LNCAP (cell line): Measurements from ENCODE around the gene PREP.

Experiments used
- CTCF ChIP-seq: fragments of 450-650 bp; IDR thresholded peaks from 2 replicates; pipeline ENCODE4 v1.5.1; 2017; ENCODE audit warnings: mild to moderate bottlenecking

The PREP gene

GRCh38 chr6:105359419-105360370, 43.2 kb downstream of the PREP start:
- TF ChIP-seq CTCF = no peak

DNA sequence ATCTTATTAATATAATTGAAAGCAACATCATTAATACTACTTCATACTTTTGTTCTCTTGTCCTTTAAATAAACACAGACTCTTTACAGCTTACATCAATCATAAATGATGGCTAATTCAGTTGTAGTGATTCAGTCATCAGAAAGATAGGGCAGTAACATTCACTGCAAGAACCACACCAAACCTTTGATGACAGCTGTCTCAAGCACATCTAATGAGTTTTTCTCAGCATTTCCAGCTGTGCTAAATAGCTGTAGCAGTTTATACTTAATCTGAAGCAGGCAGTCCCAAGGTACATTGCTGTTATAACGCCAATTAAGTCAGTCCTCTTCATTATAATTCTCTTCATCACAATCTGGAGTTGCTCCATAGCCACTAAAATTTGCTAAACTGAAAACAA, 45.7 kb downstream of the PREP start:
- no peak for TF ChIP-seq CTCF

GRCh38 chr6:105352037-105352617, 50.8 kb downstream of the PREP start:
- no peak for TF ChIP-seq CTCF

DNA sequence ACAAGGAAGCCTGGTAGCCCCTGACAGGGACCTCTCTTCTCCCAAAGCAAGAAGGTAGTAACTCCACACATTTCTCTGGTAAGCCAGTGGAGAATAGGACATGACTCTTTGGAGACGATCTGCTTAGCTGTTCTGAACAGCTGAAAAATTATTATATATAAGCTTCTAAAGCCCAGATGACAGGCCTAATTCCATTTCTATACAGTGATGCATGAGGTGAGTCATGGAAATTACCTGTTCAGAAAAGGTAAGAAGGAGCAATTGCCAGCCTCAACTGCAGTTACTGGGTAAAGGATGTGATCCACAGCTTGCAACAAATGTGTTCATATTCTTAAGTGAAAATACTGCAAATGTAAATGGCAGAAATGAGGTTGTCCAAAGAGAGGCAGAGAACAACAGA, 54.0 kb downstream of the PREP start:
- TF ChIP-seq CTCF = no peak

- TF ChIP-seq CTCF = no peak
Observed at GRCh38 chr6:105346052-105346451, 56.8 kb downstream of the PREP start.

DNA sequence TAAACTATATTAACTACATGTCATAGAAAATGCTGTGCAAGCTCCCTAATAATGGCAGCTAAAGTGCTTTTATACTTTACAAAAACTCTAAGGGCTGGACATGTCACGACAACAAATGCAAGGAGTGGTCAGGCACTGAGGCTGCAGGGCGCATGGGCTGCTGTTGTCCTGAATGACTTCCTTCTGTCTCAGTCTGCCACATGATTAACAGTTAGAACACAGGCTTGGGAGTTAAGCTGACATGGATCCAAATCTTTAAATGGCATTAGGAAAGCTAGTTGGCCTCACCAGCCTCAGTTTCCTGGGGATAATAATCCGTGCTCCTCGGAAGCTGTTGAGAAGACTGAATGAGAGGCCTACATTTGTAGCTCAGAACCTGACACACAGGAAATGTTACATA, 57.4 kb downstream of the PREP start:
- TF ChIP-seq CTCF = no peak

DNA sequence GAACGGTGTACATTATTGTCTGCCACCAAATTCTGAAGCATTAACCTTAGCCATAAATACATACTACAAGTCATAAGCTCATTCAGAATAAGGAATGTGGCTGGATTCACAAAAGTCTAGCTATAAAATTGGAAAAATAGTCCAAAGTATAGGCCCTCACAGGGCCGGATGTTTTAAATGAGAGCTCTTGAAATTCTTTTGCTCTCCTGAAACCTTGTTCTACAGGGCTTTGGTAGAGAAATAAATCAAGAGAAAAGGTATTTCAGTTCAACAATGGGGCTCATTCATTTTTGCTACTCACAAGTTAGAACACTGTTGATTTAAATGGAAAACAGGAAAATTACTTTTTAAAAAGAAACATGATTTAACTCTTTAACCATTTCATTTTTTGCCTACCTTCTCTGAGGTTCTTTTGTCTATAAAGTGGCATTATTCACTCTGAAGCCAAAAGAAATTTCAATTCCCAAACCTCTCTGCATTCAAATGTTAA, 58.0 kb downstream of the PREP start:
- TF ChIP-seq CTCF = no peak
